Mucosa of descending colon (tissue), 3 donors: ENCODE results near the gene EMC6. TPM values are rescaled to one million over a fixed set of nuclear protein-coding genes. Genes with fewer than 3 reads are reported as not detected.
"Not testable (repeated sequence)": the region's sequence is repeated elsewhere in the genome, so short reads cannot be mapped to it uniquely, and the experiment has no call there.

Experiments used
- ATAC-seq: fragments of 200-7000 bp; cut with Tn5 transposase; one replicate; pipeline ENCODE4 v1.9.1; 2020; ENCODE audit warnings: mild to moderate bottlenecking, moderate library complexity
- DNase-seq, 3 donors: peaks; one replicate each; pipeline ENCODE4 v3.0.0-alpha.2; 2020
- H3K36me3 ChIP-seq: fragments of 200-600 bp; one replicate; pipeline ENCODE4 v1.8.0; 2021; ENCODE audit warnings: low read depth, mild to moderate bottlenecking
- H3K4me1 ChIP-seq: fragments of 200-600 bp; one replicate; pipeline ENCODE4 v1.8.0; 2021; ENCODE audit warnings: low read depth, mild to moderate bottlenecking
- H3K4me3 ChIP-seq: fragments of 200-600 bp; one replicate; pipeline ENCODE4 v1.8.0; 2021; ENCODE audit warnings: mild to moderate bottlenecking
- H3K9me3 ChIP-seq: fragments of 200-600 bp; one replicate; pipeline ENCODE4 v1.8.0; 2021; ENCODE audit warnings: mild to moderate bottlenecking
- CTCF ChIP-seq: fragments of 200-600 bp; IDR thresholded peaks from one replicate; pipeline ENCODE4 v1.8.0; 2022; ENCODE audit warnings: antibody characterized with exemption, mild to moderate bottlenecking
- intact Hi-C, 2 donors: fragments of 100-400 bp; cut with DNase I in 1 of 2; cut with micrococcal nuclease in 1 of 2; formaldehyde crosslinking; loops; one replicate each; pipeline versions ENCODE4 v1.11.0 to v1.11.1; 2022; cut with DNase I, micrococcal nuclease
- total RNA-seq, 3 donors: library from RNA; stranded (reverse); fragmentation: NEBNext Ultra II Directional in 2 of 3; extraction: Animal tissue kit (Norgen Biotek cat#: 25700) in 2 of 3; gene quantifications; one replicate each; pipeline versions ENCODE4 v1.2.1 to v1.2.4, GENCODE V29; 2021 to 2023
- donor health status: DM: no; HTN: no; CAD: no; lungs with moderate emphysema.
- donor health status: DM: no; HTN: no; CAD: no.
- donor health status: DM: no; HTN: yes; CAD: no.

EMC6 gene
- total RNA-seq, 3 donors from 2014 or later, result 29.3 to 41.3 (median 32.8) TPM

GRCh38 chr17:3695723-3696411 lies 27.3 kb downstream of the EMC6 start, which contains the start of gene P2RX5:
Gene P2RX5 (minus strand): TSS chr17:3696155. CDS start chr17:3696005, 150 bp downstream.
- TF ChIP-seq CTCF, result no peak
- peak in 2 of 3 donors; percentile 51 to 81 for DNase-seq
- Histone ChIP-seq H3K9me3 (peaks cover 6% of the 10 kb centered on the region), H3K36me3 (no peaks in the 10 kb centered on the region), H3K4me1 (peaks cover 8% of the 10 kb centered on the region), H3K4me3 (no peak within 1 kb of the TSS)
- intact Hi-C loops, result no loop called here
- peak; percentile 75 for ATAC-seq

- no peak for TF ChIP-seq CTCF
- H3K9me3 ChIP-seq, result peaks cover 6% of the 10 kb centered on the region
- no peak overlapping the region for H3K4me3 ChIP-seq
- DNase-seq (no peak), ATAC-seq (no peak)
- no peaks in the 10 kb centered on the region for H3K36me3 ChIP-seq
- H3K4me1 ChIP-seq, result peaks cover 8% of the 10 kb centered on the region
- intact Hi-C loops, result no loop called here
These were observed 28.5 kb downstream of the EMC6 start for GRCh38 chr17:3697103-3697476.

GRCh38 chr17:3698139-3698538 lies 29.5 kb downstream of the EMC6 start:
- no peak for ATAC-seq
- no peak for DNase-seq
- H3K4me3 ChIP-seq, result no peak overlapping the region
- H3K36me3 ChIP-seq, result no peaks in the 10 kb centered on the region
- no peak for TF ChIP-seq CTCF
- intact Hi-C loops, result no loop called here
- peaks cover 8% of the 10 kb centered on the region for H3K4me1 ChIP-seq
- H3K9me3 ChIP-seq, result peaks cover 6% of the 10 kb centered on the region

GRCh38 chr17:3699951-3700350 lies 31.3 kb downstream of the EMC6 start:
- Histone ChIP-seq H3K36me3 (no peaks in the 10 kb centered on the region), H3K4me1 (peaks cover 8% of the 10 kb centered on the region), H3K4me3 (no peak overlapping the region), H3K9me3 (peaks cover 6% of the 10 kb centered on the region)
- no peak for TF ChIP-seq CTCF
- no peak for ATAC-seq
- no peak for DNase-seq
- intact Hi-C loops, result no loop called here

- ATAC-seq, intact Hi-C loops, H3K36me3 ChIP-seq, H3K4me1 ChIP-seq, DNase-seq, H3K4me3 ChIP-seq, H3K9me3 ChIP-seq: not testable (repeated sequence)
These were observed 33.5 kb downstream of the EMC6 start for GRCh38 chr17:3702041-3702539.

GRCh38 chr17:3704931-3705717 lies 36.5 kb downstream of the EMC6 start:
- DNase-seq, result peak in 1 of 3 donors; percentile 4
- no peaks in the 10 kb centered on the region for H3K36me3 ChIP-seq
- H3K4me1 ChIP-seq, result no peaks in the 10 kb centered on the region
- H3K9me3 ChIP-seq, result no peaks in the 10 kb centered on the region
- TF ChIP-seq CTCF, result no peak
- intact Hi-C loops, result no loop called here
- ATAC-seq, result no peak
- H3K4me3 ChIP-seq, result no peak overlapping the region

GRCh38 chr17:3705718-3705984 lies 37.0 kb downstream of the EMC6 start:
- ATAC-seq, intact Hi-C loops, H3K4me1 ChIP-seq, H3K4me3 ChIP-seq, H3K9me3 ChIP-seq, DNase-seq, H3K36me3 ChIP-seq: not testable (repeated sequence)
